Measurements from ENCODE around the gene CDC7. TPM values are rescaled to one million over a fixed set of nuclear protein-coding genes. Genes with fewer than 3 reads are reported as not detected.

CDC7 gene
- total and polyA plus RNA-seq, 2 experiments from 2014 or later = 26.6 to 44.0 TPM

DNA sequence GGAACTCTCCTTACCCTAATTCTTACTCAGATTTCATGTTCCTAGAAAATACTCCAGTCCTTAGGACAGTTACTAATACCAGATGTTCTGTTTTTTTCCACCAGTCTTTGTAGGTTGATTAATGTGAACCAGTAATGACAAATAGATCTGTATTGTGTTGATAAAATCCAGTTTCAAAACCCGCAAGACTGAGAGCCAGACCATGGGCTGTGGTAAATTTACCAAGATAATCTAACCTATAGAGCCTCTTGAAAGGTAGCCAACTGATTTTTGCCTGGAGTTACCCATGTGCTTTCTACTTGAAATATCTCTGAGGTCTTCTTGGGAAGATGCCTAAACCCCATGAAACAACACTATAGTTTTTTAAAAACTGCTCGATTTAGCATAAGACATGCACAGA is 46.5 kb upstream of the CDC7 start (continued):
- TF ChIP-seq, protein P1, sequence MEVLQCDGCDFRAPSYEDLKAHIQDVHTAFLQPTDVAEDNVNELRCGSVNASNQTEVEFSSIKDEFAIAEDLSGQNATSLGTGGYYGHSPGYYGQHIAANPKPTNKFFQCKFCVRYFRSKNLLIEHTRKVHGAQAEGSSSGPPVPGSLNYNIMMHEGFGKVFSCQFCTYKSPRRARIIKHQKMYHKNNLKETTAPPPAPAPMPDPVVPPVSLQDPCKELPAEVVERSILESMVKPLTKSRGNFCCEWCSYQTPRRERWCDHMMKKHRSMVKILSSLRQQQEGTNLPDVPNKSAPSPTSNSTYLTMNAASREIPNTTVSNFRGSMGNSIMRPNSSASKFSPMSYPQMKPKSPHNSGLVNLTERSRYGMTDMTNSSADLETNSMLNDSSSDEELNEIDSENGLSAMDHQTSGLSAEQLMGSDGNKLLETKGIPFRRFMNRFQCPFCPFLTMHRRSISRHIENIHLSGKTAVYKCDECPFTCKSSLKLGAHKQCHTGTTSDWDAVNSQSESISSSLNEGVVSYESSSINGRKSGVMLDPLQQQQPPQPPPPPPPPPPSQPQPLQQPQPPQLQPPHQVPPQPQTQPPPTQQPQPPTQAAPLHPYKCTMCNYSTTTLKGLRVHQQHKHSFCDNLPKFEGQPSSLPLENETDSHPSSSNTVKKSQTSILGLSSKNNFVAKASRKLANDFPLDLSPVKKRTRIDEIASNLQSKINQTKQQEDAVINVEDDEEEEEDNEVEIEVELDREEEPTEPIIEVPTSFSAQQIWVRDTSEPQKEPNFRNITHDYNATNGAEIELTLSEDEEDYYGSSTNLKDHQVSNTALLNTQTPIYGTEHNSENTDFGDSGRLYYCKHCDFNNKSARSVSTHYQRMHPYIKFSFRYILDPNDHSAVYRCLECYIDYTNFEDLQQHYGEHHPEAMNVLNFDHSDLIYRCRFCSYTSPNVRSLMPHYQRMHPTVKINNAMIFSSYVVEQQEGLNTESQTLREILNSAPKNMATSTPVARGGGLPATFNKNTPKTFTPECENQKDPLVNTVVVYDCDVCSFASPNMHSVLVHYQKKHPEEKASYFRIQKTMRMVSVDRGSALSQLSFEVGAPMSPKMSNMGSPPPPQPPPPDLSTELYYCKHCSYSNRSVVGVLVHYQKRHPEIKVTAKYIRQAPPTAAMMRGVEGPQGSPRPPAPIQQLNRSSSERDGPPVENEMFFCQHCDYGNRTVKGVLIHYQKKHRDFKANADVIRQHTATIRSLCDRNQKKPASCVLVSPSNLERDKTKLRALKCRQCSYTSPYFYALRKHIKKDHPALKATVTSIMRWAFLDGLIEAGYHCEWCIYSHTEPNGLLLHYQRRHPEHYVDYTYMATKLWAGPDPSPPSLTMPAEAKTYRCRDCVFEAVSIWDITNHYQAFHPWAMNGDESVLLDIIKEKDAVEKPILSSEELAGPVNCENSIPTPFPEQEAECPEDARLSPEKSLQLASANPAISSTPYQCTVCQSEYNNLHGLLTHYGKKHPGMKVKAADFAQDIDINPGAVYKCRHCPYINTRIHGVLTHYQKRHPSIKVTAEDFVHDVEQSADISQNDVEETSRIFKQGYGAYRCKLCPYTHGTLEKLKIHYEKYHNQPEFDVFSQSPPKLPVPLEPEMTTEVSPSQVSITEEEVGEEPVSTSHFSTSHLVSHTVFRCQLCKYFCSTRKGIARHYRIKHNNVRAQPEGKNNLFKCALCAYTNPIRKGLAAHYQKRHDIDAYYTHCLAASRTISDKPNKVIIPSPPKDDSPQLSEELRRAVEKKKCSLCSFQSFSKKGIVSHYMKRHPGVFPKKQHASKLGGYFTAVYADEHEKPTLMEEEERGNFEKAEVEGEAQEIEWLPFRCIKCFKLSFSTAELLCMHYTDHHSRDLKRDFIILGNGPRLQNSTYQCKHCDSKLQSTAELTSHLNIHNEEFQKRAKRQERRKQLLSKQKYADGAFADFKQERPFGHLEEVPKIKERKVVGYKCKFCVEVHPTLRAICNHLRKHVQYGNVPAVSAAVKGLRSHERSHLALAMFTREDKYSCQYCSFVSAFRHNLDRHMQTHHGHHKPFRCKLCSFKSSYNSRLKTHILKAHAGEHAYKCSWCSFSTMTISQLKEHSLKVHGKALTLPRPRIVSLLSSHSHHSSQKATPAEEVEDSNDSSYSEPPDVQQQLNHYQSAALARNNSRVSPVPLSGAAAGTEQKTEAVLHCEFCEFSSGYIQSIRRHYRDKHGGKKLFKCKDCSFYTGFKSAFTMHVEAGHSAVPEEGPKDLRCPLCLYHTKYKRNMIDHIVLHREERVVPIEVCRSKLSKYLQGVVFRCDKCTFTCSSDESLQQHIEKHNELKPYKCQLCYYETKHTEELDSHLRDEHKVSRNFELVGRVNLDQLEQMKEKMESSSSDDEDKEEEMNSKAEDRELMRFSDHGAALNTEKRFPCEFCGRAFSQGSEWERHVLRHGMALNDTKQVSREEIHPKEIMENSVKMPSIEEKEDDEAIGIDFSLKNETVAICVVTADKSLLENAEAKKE (CRISPR knock-in tag; IDR thresholded peaks at IDR 0.05) = no peak

DNA sequence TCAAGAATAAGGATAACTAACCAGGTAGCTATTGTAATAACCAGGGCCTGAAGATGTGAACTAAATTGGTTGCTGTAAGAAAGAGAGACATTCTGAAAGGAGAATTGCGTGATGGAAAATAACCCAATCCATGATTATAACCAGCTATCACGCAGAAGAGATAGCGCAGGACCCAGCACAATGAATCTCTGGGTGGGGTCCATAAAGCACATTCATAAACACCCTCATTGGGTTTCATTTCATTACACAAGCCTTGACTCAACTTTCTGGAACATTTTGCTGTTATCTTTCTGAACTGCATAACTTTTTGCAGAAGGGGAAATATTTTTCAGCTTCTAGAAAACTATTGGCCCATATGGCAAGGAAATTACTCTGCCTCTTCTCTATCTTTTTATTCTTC is 45.3 kb upstream of the CDC7 start:
- no peaks in the 10 kb centered on the region for H4K20me1 ChIP-seq (replicated peaks; ENCODE audit: insufficient read depth)
- no peak overlapping the region for H3K4me3 Mint-ChIP-seq
- no peaks in the 10 kb centered on the region for H3K4me1 Mint-ChIP-seq
- H3K36me3 ChIP-seq (ENCODE audit: insufficient read depth) = no peaks in the 10 kb centered on the region
- no peak overlapping the region for H3K27ac Mint-ChIP-seq
- H2AFZ ChIP-seq = no peak overlapping the region
- H3K36me3 Mint-ChIP-seq (ENCODE audit: low read depth) = no peaks in the 10 kb centered on the region
- no peaks in the 10 kb centered on the region for H3K27me3 Mint-ChIP-seq (ENCODE audit: insufficient read depth, low read depth, poor library complexity)
- no peaks in the 10 kb centered on the region for H3K27me3 ChIP-seq (ENCODE audit: insufficient read depth)
- H3K9me3 Mint-ChIP-seq = no peaks in the 10 kb centered on the region
- no peak for DNase-seq (ENCODE audit: low spot score)
- no peaks in the 10 kb centered on the region for H3K79me2 ChIP-seq (replicated peaks; ENCODE audit: insufficient read depth)
- no peak overlapping the region for H3K4me2 ChIP-seq
- no peaks in the 10 kb centered on the region for H3F3A ChIP-seq (replicated peaks; ENCODE audit: low read depth)
- H3K4me1 ChIP-seq (ENCODE audit: insufficient read depth) = no peaks in the 10 kb centered on the region
- H3K4me3 ChIP-seq = no peak overlapping the region
- no peak for ATAC-seq
- no peaks in the 10 kb centered on the region; the same call in 1 of the 2 replicates for H3K9me2 ChIP-seq (ENCODE audit: insufficient read depth)
- no peak overlapping the region for H3K27ac ChIP-seq (ENCODE audit: low read depth)
- TF ChIP-seq STAT1 (IDR thresholded peaks at IDR 0.05; ENCODE audit: unreplicated experiment) = no peak
- TF ChIP-seq EZH2 (IDR thresholded peaks at IDR 0.05; ENCODE audit: low read depth, unreplicated experiment) = no peak
- no peak for TF ChIP-seq ZNF114 (CRISPR knock-in tag; IDR thresholded peaks at IDR 0.05)
- TF ChIP-seq JUNB (IDR thresholded peaks at IDR 0.05; ENCODE audit: unreplicated experiment) = no peak
- TF ChIP-seq CTCF (conservative IDR thresholded peaks at IDR 0.05; ENCODE audit: low read depth in 2 of 2) = no peak
- TF ChIP-seq POLR2AphosphoS5 (IDR thresholded peaks at IDR 0.05; ENCODE audit: low read depth) = no peak
- TF ChIP-seq, protein P1 (CRISPR knock-in tag; IDR thresholded peaks at IDR 0.05) = no peak
- no peak for TF ChIP-seq NANOG (IDR thresholded peaks at IDR 0.05; ENCODE audit: borderline replicate concordance)
